Measurements from ENCODE around the gene ATP5PO.

DNA sequence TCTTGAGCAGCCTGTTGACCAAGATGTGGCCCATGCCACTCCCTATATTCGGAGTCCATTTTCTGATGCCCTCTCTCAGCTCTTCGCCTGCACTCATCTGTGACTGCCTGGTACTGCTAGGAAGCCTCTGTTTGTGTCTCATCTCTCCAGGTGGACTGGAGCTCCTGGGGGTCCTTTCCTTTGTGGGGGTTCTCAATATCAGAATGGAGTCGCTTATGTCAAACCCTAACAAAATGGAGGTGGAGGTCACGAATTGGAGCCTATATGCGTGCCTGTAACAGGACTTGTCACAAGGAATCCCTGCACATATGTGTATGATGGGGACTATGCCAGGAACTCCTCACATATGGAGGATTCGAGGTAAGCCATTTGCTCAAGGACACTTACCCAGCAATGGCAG lies 46.7 kb upstream of the ATP5PO start:
- TF ChIP-seq PATZ1 (CRISPR knock-in tag; IDR thresholded peaks at IDR 0.05; ENCODE audit: borderline replicate concordance) (no peak), RARB (CRISPR knock-in tag; IDR thresholded peaks at IDR 0.05) (no peak), ZC3H10 (CRISPR knock-in tag; IDR thresholded peaks at IDR 0.05) (no peak), ZFP30 (CRISPR knock-in tag; IDR thresholded peaks at IDR 0.05) (no peak), BACH2 (CRISPR knock-in tag; IDR thresholded peaks at IDR 0.05; ENCODE audit: borderline replicate concordance) (no peak), ZNF565 (CRISPR knock-in tag; conservative IDR thresholded peaks at IDR 0.05; ENCODE audit: low read depth) (no peak), ZNF8 (CRISPR knock-in tag; IDR thresholded peaks at IDR 0.05) (no peak)
- TF ChIP-seq, protein P1, sequence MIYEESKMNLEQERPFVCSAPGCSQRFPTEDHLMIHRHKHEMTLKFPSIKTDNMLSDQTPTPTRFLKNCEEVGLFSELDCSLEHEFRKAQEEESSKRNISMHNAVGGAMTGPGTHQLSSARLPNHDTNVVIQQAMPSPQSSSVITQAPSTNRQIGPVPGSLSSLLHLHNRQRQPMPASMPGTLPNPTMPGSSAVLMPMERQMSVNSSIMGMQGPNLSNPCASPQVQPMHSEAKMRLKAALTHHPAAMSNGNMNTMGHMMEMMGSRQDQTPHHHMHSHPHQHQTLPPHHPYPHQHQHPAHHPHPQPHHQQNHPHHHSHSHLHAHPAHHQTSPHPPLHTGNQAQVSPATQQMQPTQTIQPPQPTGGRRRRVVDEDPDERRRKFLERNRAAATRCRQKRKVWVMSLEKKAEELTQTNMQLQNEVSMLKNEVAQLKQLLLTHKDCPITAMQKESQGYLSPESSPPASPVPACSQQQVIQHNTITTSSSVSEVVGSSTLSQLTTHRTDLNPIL (CRISPR knock-in tag; IDR thresholded peaks at IDR 0.05; ENCODE audit: low read depth), result no peak
- TF ChIP-seq, protein P2, sequence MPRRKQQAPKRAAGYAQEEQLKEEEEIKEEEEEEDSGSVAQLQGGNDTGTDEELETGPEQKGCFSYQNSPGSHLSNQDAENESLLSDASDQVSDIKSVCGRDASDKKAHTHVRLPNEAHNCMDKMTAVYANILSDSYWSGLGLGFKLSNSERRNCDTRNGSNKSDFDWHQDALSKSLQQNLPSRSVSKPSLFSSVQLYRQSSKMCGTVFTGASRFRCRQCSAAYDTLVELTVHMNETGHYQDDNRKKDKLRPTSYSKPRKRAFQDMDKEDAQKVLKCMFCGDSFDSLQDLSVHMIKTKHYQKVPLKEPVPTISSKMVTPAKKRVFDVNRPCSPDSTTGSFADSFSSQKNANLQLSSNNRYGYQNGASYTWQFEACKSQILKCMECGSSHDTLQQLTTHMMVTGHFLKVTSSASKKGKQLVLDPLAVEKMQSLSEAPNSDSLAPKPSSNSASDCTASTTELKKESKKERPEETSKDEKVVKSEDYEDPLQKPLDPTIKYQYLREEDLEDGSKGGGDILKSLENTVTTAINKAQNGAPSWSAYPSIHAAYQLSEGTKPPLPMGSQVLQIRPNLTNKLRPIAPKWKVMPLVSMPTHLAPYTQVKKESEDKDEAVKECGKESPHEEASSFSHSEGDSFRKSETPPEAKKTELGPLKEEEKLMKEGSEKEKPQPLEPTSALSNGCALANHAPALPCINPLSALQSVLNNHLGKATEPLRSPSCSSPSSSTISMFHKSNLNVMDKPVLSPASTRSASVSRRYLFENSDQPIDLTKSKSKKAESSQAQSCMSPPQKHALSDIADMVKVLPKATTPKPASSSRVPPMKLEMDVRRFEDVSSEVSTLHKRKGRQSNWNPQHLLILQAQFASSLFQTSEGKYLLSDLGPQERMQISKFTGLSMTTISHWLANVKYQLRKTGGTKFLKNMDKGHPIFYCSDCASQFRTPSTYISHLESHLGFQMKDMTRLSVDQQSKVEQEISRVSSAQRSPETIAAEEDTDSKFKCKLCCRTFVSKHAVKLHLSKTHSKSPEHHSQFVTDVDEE (CRISPR knock-in tag; IDR thresholded peaks at IDR 0.05), result no peak

All from SK-N-SH treated with all-trans-retinoic acid at 6 μM for 48 hours (cell line).